Measurements from ENCODE around the gene KIF2A. TPM values are rescaled to one million over a fixed set of nuclear protein-coding genes. Genes with fewer than 3 reads are reported as not detected.

KIF2A gene
- total RNA-seq, 1 donor from 2014 or later = 91.7 TPM

- no peak for TF ChIP-seq CTCF (IDR thresholded peaks at IDR 0.05; ENCODE audit: partially characterized antibody, unreplicated experiment)
- H3K36me3 Mint-ChIP-seq (ENCODE audit: unreplicated experiment) = no peaks in the 10 kb centered on the region
- no peak overlapping the region for H3K4me3 Mint-ChIP-seq (ENCODE audit: unreplicated experiment)
- no peaks in the 10 kb centered on the region for H3K27me3 Mint-ChIP-seq (ENCODE audit: unreplicated experiment)
- no peak for DNase-seq
- H3K4me1 Mint-ChIP-seq (ENCODE audit: low read depth, unreplicated experiment) = peaks cover 1% of the 10 kb centered on the region
- no peak overlapping the region for H3K27ac Mint-ChIP-seq (ENCODE audit: unreplicated experiment)
- H3K9me3 Mint-ChIP-seq (ENCODE audit: unreplicated experiment) = peaks cover 1% of the 10 kb centered on the region
Measured at GRCh38 chr5:62340979-62341378, 35.0 kb downstream of the KIF2A start.

GRCh38 chr5:62341783-62342475 lies 35.9 kb downstream of the KIF2A start:
- Mint-ChIP-seq H3K4me3 (ENCODE audit: unreplicated experiment) (no peak overlapping the region), H3K27me3 (ENCODE audit: unreplicated experiment) (no peaks in the 10 kb centered on the region), H3K27ac (ENCODE audit: unreplicated experiment) (peak overlapping the region; percentile 4), H3K36me3 (ENCODE audit: unreplicated experiment) (no peaks in the 10 kb centered on the region), H3K9me3 (ENCODE audit: unreplicated experiment) (peaks cover 1% of the 10 kb centered on the region), H3K4me1 (ENCODE audit: low read depth, unreplicated experiment) (peaks cover 1% of the 10 kb centered on the region)
- DNase-seq = no peak
- no peak for TF ChIP-seq CTCF (IDR thresholded peaks at IDR 0.05; ENCODE audit: partially characterized antibody, unreplicated experiment)

GRCh38 chr5:62342476-62342837 lies 36.5 kb downstream of the KIF2A start:
- Mint-ChIP-seq H3K4me1 (ENCODE audit: low read depth, unreplicated experiment) (peaks cover 2% of the 10 kb centered on the region), H3K27me3 (ENCODE audit: unreplicated experiment) (no peaks in the 10 kb centered on the region), H3K36me3 (ENCODE audit: unreplicated experiment) (no peaks in the 10 kb centered on the region), H3K9me3 (ENCODE audit: unreplicated experiment) (peaks cover 1% of the 10 kb centered on the region), H3K4me3 (ENCODE audit: unreplicated experiment) (no peak overlapping the region), H3K27ac (ENCODE audit: unreplicated experiment) (no peak overlapping the region)
- no peak for TF ChIP-seq CTCF (IDR thresholded peaks at IDR 0.05; ENCODE audit: partially characterized antibody, unreplicated experiment)
- no peak for DNase-seq

DNA sequence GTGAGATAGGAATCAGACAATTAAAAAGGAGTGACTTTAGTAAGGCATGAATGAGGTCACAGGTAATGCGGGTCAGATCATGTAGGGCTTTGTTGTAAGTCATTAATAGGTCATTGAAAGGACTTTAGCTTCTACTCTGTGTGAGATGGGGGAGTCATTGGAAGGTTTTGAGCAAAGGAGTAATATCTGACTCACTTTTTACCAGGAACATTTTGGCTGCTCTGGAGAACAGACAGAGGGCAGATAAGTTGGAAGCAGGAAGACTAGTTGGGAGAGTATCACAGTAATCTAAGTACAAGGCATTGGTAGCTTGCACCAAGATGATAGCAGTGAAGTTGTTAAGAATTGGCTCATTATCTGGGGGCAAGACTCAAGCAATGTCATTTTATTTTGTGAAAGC lies 37.4 kb downstream of the KIF2A start:
- H3K27ac Mint-ChIP-seq (ENCODE audit: unreplicated experiment) = no peak overlapping the region

More for the DNA sequence above, 37.4 kb downstream of the KIF2A start:
- peaks cover 1% of the 10 kb centered on the region for H3K9me3 Mint-ChIP-seq (ENCODE audit: unreplicated experiment)
- H3K4me3 Mint-ChIP-seq (ENCODE audit: unreplicated experiment) = no peak overlapping the region
- peaks cover 2% of the 10 kb centered on the region for H3K4me1 Mint-ChIP-seq (ENCODE audit: low read depth, unreplicated experiment)
- no peaks in the 10 kb centered on the region for H3K36me3 Mint-ChIP-seq (ENCODE audit: unreplicated experiment)
- DNase-seq = no peak
- no peak for TF ChIP-seq CTCF (IDR thresholded peaks at IDR 0.05; ENCODE audit: partially characterized antibody, unreplicated experiment)
- H3K27me3 Mint-ChIP-seq (ENCODE audit: unreplicated experiment) = no peaks in the 10 kb centered on the region
